HG03039 (cell line): ENCODE measurements around the gene SULT6B1.
A peak's percentile ranks its signal among the peaks of the same experiment; 100 is the strongest.
"Not testable (repeated sequence)": the region's sequence is repeated elsewhere in the genome, so short reads cannot be mapped to it uniquely, and the experiment has no call there.

ENCODE experiments used
- ATAC-seq: cut with Tn5 transposase; IDR thresholded peaks from one replicate; pipeline ENCODE4 v1.9.1; 2021; ENCODE audit warnings: mild to moderate bottlenecking, moderate library complexity; ENCODE audit not compliant: unreplicated experiment

SULT6B1 gene

DNA sequence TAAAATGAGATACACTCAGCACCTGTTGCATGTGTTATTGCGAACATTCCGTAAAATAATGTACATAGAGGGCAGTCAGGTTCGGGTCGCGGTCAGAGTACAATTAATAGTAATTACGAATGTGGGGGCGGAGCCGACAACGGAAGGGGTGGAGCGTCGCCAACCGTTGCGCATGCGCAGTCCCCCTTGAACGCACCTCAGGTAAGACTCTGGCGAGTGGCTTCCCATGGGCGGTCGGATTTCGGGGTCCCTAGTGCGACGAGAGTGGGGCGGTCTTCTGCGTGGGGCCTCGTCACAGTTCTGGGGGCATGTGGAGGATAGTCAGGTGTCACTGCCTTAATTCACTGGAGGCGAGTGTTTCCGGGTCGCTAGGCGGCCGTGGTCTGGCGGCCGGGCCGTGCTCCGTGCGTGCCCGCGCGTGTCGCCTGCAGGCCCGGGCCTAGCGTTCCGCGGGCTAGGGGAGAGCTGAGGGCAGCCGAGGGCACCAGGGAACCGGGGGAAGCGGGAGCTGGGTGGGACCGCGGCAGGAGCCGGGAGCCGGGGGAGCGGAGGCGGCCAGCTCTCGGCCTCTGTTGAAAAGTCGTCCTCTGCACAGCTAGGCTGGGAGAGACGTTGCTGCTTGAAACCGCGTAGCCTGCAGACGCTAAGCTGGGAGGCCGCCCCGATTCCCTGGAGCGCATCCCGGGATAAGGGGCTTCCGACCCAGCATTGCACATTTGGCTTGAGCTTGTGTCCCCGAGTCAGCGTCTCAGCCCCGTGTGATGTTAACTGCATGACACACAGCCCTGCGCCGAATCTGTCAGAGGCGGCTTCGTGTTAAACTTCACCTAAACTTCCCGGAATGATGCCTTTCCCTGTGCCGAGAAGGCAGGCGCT is 8.1 kb upstream of the SULT6B1 start, which contains the start of gene CEBPZOS:
Gene CEBPZOS (plus strand): TSS at position 177 of the 876 bp plus-strand sequence. CDS start 3,209 bp downstream, outside the sequence.
- peak; percentile 73 for ATAC-seq

GRCh38 chr2:37195862-37196319 is 7.4 kb upstream of the SULT6B1 start:
- not testable (repeated sequence) for ATAC-seq

DNA sequence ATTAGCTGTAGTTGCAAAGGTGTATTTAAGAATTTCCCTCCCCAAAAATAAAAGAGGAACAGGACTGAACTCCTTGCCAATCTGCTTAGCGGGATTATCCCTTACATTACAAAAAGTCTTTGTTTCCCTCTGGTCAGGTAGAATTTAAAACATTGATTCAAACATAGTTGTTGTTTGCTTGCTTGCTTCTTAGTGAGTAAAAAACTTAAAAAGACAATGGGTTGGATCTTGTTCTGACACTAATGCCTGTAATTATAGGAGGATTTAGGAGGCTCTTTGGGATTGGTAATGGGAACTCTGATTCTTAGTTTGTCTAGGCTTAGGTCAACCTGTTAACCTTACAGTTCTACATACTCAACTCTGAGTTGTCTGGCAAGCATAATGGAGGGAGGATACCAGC is 4.1 kb upstream of the SULT6B1 start:
- ATAC-seq, result no peak

DNA sequence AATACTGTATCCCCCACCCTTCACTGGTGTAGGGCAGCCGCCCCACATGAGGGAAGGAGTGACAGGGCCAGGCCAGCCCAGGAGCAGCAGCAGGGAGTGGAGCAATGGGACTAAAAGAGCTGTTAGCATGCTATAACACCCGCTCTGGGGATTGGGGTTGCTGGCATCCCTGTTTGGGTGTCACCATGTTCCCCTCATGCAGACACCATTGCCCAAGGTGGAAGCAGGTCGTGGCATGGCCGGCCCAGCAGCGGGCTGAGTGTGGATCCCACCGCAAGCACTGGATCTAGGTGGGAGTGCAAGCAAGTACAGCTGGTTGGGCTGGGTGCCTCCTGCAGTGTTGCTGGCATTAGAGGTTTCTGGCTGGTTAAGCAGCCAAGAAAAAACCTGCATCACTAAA is 3.3 kb upstream of the SULT6B1 start:
- no peak for ATAC-seq

DNA sequence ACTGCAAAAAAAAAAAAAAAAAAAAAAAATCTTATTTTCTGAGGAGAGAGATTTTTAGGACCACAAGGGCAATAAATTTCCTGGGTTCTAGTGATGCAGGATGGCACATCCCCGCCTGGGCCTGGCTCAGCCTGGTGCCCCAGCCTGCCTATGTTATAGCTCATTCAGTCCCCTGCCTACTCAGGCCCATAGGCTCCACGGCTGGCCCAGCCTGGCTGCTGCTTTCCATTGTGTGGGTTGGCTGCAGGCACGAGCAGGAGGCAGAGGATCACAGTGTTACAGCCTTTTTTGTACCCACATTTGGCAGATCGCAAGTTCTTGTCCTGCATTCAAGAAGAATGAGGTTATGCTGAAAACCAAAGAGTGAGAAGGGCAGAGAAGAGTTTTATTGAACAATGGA is 2.8 kb upstream of the SULT6B1 start:
- ATAC-seq, result no peak

- no peak for ATAC-seq
These were observed 1.8 kb upstream of the SULT6B1 start for GRCh38 chr2:37190290-37190689.

DNA sequence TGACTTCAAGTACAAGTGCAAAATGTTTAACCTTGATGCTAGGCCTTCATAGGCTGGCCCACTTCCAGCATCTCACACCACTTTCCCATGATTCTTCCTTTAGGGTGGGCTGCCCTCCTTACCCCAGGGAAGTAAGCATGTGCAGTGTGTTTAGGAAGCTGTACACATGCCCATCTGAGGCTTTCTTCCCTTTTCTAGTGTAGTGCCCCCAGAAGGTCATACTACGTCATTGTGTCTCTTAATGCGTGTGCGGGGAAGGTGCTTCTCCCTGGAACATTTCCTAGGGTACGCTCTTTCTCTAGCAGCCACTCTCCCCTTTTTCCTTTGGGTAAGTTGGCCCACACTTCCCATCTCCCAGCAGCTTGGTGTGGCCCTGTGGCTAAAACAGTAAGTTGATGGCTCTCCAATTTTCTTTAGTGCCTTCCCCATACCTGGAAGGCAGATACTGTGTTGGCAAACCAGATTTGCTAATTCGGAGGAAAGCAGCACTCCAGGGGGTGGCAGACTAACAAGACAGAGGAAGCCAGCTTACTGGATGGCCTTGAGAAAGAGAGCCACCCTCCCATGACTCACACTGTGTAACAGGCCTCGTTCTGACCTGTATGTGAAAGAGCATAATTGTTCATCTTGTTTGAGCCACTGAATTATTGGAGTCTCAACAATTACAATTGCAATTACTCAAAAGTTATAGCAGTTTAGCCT is 1.1 kb upstream of the SULT6B1 start:
- no peak for ATAC-seq

DNA sequence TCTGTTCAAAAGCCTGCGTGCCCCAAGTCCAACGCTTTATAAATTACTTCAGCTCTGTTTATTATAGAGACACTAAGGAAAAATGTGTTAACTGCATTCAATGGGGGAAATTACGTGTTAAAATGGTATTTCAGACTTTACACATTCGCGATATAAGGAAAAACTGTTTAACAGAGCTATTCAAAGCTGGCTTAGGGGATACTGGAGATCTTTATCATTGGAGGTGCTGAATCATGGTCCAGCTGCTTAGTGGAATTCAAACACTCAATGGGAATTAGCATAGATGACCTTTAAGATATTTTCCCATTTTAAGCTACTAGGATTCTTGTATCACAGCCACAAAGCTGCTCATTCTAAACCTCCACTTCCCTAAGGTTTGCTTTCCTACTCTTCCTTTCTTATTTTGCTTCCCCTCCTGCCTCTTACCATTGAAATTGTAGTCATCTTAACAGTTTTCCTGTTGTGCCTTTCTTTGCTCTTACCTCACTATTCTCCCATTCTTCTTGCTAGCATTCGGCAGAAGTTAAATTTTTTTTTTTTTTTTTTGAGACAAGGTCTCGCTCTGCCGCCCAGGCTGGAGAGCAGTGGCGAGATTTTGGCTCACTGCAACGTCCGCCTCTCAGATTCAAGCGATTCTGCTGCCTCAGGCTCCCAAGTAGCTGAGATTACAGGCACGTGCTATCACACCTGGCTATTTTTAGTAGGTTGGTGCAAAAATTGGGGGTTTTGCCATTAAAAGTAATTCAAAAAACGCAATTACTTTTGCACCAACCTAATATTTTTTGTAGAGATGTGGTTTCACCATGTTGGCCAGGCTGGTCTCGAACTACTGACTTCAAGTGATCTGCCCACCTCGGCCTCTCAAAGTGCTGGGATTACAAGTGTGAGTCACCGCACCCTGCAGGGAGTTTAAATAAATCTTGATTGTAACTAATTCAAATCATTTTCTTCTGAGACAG is 6.5 kb downstream of the SULT6B1 start:
- ATAC-seq, result no peak

DNA sequence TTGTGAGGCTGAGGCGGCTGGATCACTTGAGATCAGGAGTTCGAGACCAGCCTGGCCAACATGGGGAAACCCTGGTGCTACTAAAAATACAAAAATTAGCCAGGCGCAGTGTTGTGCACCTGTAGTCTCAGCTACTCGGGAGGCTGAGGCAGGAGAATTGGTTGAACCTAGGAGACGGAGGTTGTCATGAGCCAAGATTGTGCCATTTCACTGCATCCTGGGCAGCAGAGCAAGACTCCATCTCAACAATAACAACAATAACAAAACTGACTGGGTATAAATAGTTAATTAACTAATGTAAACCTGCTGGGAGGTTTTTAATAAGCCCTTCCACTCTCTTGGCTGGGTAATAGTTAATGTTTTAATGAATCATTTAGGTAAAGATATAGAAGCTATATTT is 7.8 kb downstream of the SULT6B1 start:
- ATAC-seq, result no peak

DNA sequence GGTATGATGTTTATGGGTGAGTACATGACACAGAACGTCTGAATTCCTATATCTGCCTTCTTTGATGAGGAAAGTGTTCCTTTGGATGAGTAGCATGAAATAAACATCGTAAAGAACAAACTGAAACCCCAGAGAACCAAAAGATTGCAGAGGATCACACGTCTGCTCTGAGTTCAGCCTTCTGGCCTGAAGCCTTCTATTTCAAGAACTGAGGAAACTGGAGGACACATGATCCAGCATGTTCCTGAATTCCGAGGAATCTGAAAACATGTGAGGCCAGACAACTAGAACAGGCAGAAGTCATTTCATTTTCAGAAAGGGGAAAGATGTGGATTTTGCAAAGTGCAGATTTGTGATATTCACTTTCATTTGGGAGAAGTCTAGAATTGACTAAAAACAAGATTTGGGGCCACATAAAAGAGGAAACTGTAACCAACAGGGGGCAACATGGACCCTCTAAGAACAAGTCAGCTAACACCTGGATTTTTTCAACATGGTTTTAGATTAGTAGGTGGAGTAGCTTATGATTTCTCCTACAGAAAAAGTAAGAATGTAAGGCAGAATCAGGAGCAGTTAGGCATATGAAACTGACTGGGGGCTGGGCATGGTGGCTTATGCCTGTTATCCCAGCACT is 8.3 kb downstream of the SULT6B1 start:
- no peak for ATAC-seq

DNA sequence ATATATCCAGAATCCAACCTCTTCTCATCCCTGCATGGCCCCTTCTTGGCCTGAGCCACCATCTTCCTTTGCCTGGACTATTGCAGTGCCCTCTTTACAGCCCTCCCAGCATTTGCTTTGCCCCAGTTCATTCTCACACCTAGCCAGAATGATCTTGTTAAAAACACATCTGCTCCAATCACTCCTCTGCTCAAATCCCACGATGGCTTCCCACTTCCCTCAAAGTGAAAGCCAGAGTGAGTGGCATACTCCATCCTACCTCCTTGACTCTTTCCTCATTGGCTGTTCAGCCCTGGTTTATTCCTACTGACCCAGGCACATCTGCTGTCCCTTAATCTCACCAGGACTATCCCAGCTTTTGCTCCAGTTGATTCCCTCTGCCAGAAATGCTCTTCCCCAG is 14.7 kb downstream of the SULT6B1 start:
- no peak for ATAC-seq

GRCh38 chr2:37171624-37171950 is 16.9 kb downstream of the SULT6B1 start:
- no peak for ATAC-seq

DNA sequence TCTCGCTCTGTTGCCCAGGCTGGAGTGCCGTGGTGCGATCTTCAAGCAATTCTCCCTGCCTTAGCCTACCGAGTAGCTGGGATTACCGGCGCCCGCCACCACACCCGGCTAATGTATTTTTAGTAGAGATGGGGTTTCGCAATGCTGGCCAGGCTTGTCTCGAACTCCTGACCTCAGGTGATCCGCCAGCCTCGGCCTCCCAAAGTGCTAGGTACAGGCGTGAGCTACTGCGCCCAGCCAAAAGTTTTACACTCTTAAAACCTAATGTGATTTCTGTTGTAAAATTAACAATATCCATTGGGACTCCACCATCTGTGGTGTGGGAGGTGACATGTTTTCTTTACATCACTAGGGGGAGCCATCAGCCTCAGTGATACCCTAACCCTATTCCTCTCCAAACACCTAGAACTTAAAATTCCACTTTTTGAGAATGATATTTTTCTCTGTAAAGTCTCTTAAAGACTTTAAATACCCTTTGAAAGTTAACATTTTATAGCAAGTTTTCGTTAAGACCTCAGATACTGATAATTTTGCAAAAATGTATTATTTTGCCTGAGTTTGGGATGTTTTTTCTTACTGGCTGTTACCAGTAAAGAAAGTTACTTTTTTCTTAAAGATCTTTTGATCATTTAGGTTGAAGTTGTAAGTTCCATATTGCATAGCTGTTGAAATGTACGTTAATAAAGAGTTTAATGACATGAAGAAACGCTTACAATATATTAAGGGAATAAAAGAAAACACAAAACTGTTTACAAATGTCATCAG is 20.1 kb downstream of the SULT6B1 start:
- no peak for ATAC-seq

DNA sequence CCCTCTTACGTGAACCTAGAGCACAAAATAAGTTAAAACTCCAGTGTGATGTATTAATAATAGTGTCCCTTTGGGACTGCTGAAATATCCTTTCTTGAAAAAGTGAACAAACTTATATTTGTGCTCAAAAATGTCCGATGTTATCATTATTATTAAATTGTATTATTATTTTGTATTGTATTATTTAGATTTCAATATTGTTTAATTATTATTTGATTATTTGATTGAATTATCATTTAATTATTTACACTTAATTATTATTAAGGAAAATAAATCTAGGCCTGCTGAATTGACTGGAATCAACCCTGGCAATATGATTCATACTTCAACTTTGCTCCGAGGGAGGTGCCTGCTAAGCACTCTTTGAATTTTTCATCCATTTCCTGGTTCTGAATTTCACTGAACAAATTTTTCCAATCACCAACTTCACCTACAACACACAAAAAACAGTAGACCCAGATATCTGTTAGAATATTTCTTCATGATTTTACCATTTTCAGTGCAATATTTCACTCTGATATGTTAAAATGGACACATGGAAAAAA is 20.8 kb downstream of the SULT6B1 start:
- no peak for ATAC-seq

- ATAC-seq, result no peak
These were observed 23.7 kb downstream of the SULT6B1 start for GRCh38 chr2:37164757-37165156.

GRCh38 chr2:37156857-37157714 is 31.4 kb downstream of the SULT6B1 start, which contains the start of gene EIF2AK2:
Gene EIF2AK2, minus strand, starts transcription at chr2:37156980. Its CDS starts 9,174 bp downstream, at chr2:37147806.
- peak; percentile 79 for ATAC-seq

DNA sequence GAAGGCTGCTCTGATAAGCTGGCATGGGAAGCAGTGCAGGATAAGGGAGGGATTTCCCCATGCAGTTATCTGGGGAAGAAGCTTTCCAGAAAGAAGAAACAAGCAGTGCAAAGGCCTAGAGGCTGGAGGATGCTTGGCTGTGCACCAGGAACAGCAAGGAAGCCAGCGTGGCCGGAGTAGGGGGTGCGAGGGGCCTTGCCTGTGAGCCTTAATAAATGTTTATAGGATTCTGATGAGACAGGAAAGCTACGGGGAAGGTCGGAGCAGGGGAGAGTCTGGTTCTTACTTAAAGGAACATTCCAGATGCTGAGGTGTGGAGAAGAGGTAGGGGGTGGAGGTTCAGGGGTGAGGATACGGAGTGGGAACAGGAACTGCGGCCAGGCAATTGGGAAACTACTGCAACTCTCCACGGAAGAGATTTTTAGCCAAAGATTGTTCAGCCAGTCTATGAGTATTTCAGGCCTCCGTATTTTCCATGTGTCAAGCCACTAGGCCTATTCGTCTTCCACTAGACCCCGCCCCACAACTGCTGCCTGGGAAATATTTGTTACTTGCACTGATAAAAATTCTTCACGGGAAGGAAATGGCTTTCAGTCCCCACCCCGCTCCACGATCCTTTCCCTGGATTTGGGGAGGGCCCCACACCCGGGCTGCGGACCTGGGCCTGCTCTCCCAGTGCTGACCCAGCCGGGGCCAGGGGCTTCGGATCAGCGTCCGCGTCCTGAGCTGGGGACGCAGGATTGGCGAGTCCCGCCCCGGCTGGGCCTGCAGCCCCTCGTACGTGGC is 32.2 kb downstream of the SULT6B1 start:
- ATAC-seq, result peak; percentile 24

- no peak for ATAC-seq
These were observed 33.7 kb downstream of the SULT6B1 start for GRCh38 chr2:37154785-37155184.
